Keratinocyte (primary cell): ENCODE data around the gene DNAJC13. TPM values are rescaled to one million over a fixed set of nuclear protein-coding genes. Genes with fewer than 3 reads are reported as not detected.

ENCODE experiments used
- DNase-seq: peaks from one replicate; pipeline ENCODE4 v3.0.0-alpha.2; 2011; ENCODE audit warnings: low read depth, missing footprints, low spot score
- FAIRE-seq: peaks from 2 replicates; lab custom pipeline; 2011; peaks lifted over from hg19 to GRCh38; lab: Jason Lieb, UNC
- H2AFZ ChIP-seq: 2 replicates; pipeline ENCODE4 v1.6.0; 2012; ENCODE audit warnings: low read length, control low read depth, inconsistent platforms; ENCODE audit not compliant: control insufficient read depth
- H3K27ac ChIP-seq: 2 replicates; pipeline ENCODE4 v1.5.1; 2011; ENCODE audit warnings: low read length; ENCODE audit not compliant: control insufficient read depth, insufficient read depth
- H3K27me3 ChIP-seq: 3 replicates; pipeline ENCODE4 v1.6.0; 2011; ENCODE audit warnings: low read length; ENCODE audit not compliant: control insufficient read depth, insufficient read depth; ENCODE audit errors: extremely low read depth
- H3K36me3 ChIP-seq, 2 experiments: 2 replicates in 1 of 2; 3 replicates in 1 of 2; pipeline ENCODE4 v1.5.1; 2011; ENCODE audit warnings: low read length in 2 of 2, mild to moderate bottlenecking in 1 of 2; ENCODE audit not compliant: control insufficient read depth in 2 of 2, insufficient read depth in 2 of 2; ENCODE audit errors: extremely low read depth in 1 of 2
- H3K4me1 ChIP-seq: 3 replicates; pipeline ENCODE4 v1.5.1; 2011; ENCODE audit warnings: low read length; ENCODE audit not compliant: control insufficient read depth, insufficient read depth; ENCODE audit errors: extremely low read depth
- H3K4me2 ChIP-seq: 3 replicates; pipeline ENCODE4 v1.6.0; 2011; ENCODE audit warnings: low read depth, low read length; ENCODE audit not compliant: control insufficient read depth, insufficient read depth; ENCODE audit errors: extremely low read depth
- H3K4me3 ChIP-seq, 3 experiments: fragments of 200-600 bp in 1 of 3; sonication (generic) in 1 of 3; 2 replicates in 2 of 3; 3 replicates in 1 of 3; pipeline ENCODE4 v1.5.1; 2011 to 2016; ENCODE audit warnings: low read length in 3 of 3, mild to moderate bottlenecking in 3 of 3, control low read depth in 2 of 3, inconsistent platforms in 1 of 3, low read depth in 1 of 3, mixed read lengths in 1 of 3, mixed run types in 1 of 3, moderate library complexity in 1 of 3; ENCODE audit not compliant: control insufficient read depth in 2 of 3, insufficient read depth in 2 of 3; ENCODE audit errors: extremely low read depth in 1 of 3
- H3K79me2 ChIP-seq: 2 replicates; pipeline ENCODE4 v1.6.0; 2012; ENCODE audit warnings: low read length; ENCODE audit not compliant: control insufficient read depth, insufficient read depth
- H3K9ac ChIP-seq: 3 replicates; pipeline ENCODE4 v1.6.0; 2011; ENCODE audit warnings: low read length; ENCODE audit not compliant: control insufficient read depth, insufficient read depth; ENCODE audit errors: extremely low read depth
- H3K9me1 ChIP-seq: 3 replicates; pipeline ENCODE4 v1.6.0; 2011; ENCODE audit warnings: low read length; ENCODE audit not compliant: control insufficient read depth, insufficient read depth; ENCODE audit errors: extremely low read depth
- H3K9me3 ChIP-seq: 2 replicates; pipeline ENCODE4 v1.5.1; 2012; ENCODE audit warnings: low read depth, low read length; ENCODE audit not compliant: control insufficient read depth
- H4K20me1 ChIP-seq: 3 replicates; pipeline ENCODE4 v1.6.0; 2011; ENCODE audit warnings: low read length; ENCODE audit not compliant: control insufficient read depth, insufficient read depth; ENCODE audit errors: extremely low read depth
- EZH2 ChIP-seq: IDR thresholded peaks from one replicate; pipeline ENCODE4 v1.6.1; 2012; ENCODE audit warnings: inconsistent platforms, mild to moderate bottlenecking, low read length, moderate library complexity
- dilution Hi-C: fragments of 300-500 bp; cut with MboI; formaldehyde crosslinking; loops from one replicate; pipeline ENCODE4 v1.7.0; 2020; ENCODE audit warnings: low sequenced_read_pairs; ENCODE audit not compliant: extremely low pct_ligation_motif_present
- polyA plus RNA-seq, 5 experiments: library from polyadenylated mRNA; depleted of rRNA in 3 of 5; stranded (reverse) in 3 of 5; stranded (forward) in 1 of 5; unstranded in 1 of 5; fragments of >200 nt; gene quantifications; 1 replicate in 1 of 5; 2 replicates in 3 of 5; 3 replicates in 1 of 5; pipeline versions ENCODE4 v1.2.1 to v1.2.3, GENCODE V29; 2011 to 2012; ENCODE audit warnings: missing spikeins in 2 of 5, low read depth in 1 of 5, low replicate concordance in 1 of 5
- TF ChIP-seq, protein P1 (sequence below), 3 experiments: IDR thresholded peaks in 1 of 3; conservative IDR thresholded peaks in 1 of 3; optimal IDR thresholded peaks in 1 of 3; 2 replicates in 2 of 3; 3 replicates in 1 of 3; pipeline versions ENCODE3 to v1.5.1; 2011; ENCODE audit warnings: low read length in 3 of 3, mild to moderate bottlenecking in 3 of 3, moderate library complexity in 2 of 3, control low read depth in 1 of 3, inconsistent platforms in 1 of 3; ENCODE audit not compliant: insufficient read depth in 2 of 3; ENCODE audit errors: extremely low read depth in 1 of 3

Gene DNAJC13
- polyA plus RNA-seq, 1 donor (not counting 4 experiments of a cell fraction or from before 2014, with no cell fraction given) = 24.3 TPM

DNA sequence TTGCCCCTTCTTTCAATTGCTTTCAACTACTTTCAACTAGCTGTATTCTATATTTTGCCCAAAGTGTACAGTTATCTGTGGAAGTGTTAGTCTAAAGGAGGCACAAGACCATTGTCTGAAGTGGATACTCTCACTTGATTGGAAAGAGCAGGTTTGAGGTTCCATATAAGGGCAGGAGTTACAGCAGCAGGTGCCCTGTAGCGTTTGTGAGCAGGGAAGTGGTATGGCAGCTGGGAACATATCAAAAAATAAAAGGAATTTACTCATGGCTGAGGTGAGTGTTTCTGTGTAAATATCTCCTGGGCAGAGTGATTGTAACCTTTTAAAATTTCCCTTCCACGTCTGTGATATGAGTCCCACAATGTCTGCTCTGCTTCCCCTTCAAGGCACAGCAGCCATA is 38.5 kb upstream of the DNAJC13 start:
- no peaks in the 10 kb centered on the region for H3K36me3 ChIP-seq
- dilution Hi-C loops = no loop called here
- H4K20me1 ChIP-seq = no peaks in the 10 kb centered on the region
- no peaks in the 10 kb centered on the region for H3K9me3 ChIP-seq
- no peaks in the 10 kb centered on the region for H3K4me1 ChIP-seq
- no peaks in the 10 kb centered on the region for H3K9me1 ChIP-seq
- DNase-seq = no peak
- H2AFZ ChIP-seq = no peak overlapping the region
- H3K27me3 ChIP-seq = no peaks in the 10 kb centered on the region
- H3K79me2 ChIP-seq = no peaks in the 10 kb centered on the region
- no peak overlapping the region for H3K4me2 ChIP-seq
- H3K9ac ChIP-seq = no peak overlapping the region
- no peak overlapping the region for H3K4me3 ChIP-seq
- TF ChIP-seq, protein P1, sequence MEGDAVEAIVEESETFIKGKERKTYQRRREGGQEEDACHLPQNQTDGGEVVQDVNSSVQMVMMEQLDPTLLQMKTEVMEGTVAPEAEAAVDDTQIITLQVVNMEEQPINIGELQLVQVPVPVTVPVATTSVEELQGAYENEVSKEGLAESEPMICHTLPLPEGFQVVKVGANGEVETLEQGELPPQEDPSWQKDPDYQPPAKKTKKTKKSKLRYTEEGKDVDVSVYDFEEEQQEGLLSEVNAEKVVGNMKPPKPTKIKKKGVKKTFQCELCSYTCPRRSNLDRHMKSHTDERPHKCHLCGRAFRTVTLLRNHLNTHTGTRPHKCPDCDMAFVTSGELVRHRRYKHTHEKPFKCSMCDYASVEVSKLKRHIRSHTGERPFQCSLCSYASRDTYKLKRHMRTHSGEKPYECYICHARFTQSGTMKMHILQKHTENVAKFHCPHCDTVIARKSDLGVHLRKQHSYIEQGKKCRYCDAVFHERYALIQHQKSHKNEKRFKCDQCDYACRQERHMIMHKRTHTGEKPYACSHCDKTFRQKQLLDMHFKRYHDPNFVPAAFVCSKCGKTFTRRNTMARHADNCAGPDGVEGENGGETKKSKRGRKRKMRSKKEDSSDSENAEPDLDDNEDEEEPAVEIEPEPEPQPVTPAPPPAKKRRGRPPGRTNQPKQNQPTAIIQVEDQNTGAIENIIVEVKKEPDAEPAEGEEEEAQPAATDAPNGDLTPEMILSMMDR (optimal IDR thresholded peaks at IDR 0.05 in 1 of 3, IDR thresholded peaks at IDR 0.05 in 1 of 3, conservative IDR thresholded peaks at IDR 0.05 in 1 of 3; ENCODE audit: extremely low read depth in 1 of 3, insufficient read depth in 2 of 3, low read length in 3 of 3) = no peak
- no peak for TF ChIP-seq EZH2
- no peak for FAIRE-seq
- H3K27ac ChIP-seq = no peak overlapping the region

- H3K27me3 ChIP-seq = no peaks in the 10 kb centered on the region
- H3K79me2 ChIP-seq = no peaks in the 10 kb centered on the region
- FAIRE-seq (no peak), DNase-seq (no peak)
- no peak overlapping the region for H2AFZ ChIP-seq
- no peaks in the 10 kb centered on the region for H3K36me3 ChIP-seq
- H3K9me3 ChIP-seq = no peaks in the 10 kb centered on the region
- H3K4me3 ChIP-seq = no peak overlapping the region
- no peak overlapping the region for H3K27ac ChIP-seq
- no peak overlapping the region for H3K9ac ChIP-seq
- no peaks in the 10 kb centered on the region for H4K20me1 ChIP-seq
- no peak overlapping the region for H3K4me2 ChIP-seq
- no peaks in the 10 kb centered on the region for H3K9me1 ChIP-seq
- dilution Hi-C loops = no loop called here
- no peaks in the 10 kb centered on the region for H3K4me1 ChIP-seq
- TF ChIP-seq, protein P1 (optimal IDR thresholded peaks at IDR 0.05 in 1 of 3, IDR thresholded peaks at IDR 0.05 in 1 of 3, conservative IDR thresholded peaks at IDR 0.05 in 1 of 3; ENCODE audit: extremely low read depth in 1 of 3, insufficient read depth in 2 of 3, low read length in 3 of 3) = no peak
- no peak for TF ChIP-seq EZH2
Measured at GRCh38 chr3:132380920-132381319, 36.4 kb upstream of the DNAJC13 start.
